ENCODE results near the gene SLCO3A1.

GRCh38 chr15:92049290-92049989 lies 195.9 kb downstream of the SLCO3A1 start:
- no peak for TF ChIP-seq ZNF629 (tag by site-specific recombination; IDR thresholded peaks at IDR 0.05)
- no peak for TF ChIP-seq PBX3 (CRISPR knock-in tag; IDR thresholded peaks at IDR 0.05)
- TF ChIP-seq TCF7L2 (IDR thresholded peaks at IDR 0.05; ENCODE audit: borderline replicate concordance, low read depth, low read length): no peak
- TF ChIP-seq, protein P1, sequence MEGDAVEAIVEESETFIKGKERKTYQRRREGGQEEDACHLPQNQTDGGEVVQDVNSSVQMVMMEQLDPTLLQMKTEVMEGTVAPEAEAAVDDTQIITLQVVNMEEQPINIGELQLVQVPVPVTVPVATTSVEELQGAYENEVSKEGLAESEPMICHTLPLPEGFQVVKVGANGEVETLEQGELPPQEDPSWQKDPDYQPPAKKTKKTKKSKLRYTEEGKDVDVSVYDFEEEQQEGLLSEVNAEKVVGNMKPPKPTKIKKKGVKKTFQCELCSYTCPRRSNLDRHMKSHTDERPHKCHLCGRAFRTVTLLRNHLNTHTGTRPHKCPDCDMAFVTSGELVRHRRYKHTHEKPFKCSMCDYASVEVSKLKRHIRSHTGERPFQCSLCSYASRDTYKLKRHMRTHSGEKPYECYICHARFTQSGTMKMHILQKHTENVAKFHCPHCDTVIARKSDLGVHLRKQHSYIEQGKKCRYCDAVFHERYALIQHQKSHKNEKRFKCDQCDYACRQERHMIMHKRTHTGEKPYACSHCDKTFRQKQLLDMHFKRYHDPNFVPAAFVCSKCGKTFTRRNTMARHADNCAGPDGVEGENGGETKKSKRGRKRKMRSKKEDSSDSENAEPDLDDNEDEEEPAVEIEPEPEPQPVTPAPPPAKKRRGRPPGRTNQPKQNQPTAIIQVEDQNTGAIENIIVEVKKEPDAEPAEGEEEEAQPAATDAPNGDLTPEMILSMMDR (tag by site-specific recombination; IDR thresholded peaks at IDR 0.05): no peak
- no peak for TF ChIP-seq ZNF248 (tag by site-specific recombination; IDR thresholded peaks at IDR 0.05)
- TF ChIP-seq, protein P2, sequence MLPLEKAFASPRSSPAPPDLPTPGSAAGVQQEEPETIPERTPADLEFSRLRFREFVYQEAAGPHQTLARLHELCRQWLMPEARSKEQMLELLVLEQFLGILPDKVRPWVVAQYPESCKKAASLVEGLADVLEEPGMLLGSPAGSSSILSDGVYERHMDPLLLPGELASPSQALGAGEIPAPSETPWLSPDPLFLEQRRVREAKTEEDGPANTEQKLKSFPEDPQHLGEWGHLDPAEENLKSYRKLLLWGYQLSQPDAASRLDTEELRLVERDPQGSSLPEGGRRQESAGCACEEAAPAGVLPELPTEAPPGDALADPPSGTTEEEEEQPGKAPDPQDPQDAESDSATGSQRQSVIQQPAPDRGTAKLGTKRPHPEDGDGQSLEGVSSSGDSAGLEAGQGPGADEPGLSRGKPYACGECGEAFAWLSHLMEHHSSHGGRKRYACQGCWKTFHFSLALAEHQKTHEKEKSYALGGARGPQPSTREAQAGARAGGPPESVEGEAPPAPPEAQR (tag by site-specific recombination; IDR thresholded peaks at IDR 0.05): no peak
